Caco-2 (cell line): ENCODE measurements around the gene CSNK2A2. TPM values are rescaled to one million over a fixed set of nuclear protein-coding genes. Genes with fewer than 3 reads are reported as not detected.

Experiments
- BruUV-seq: library from RNA; stranded (reverse); fragments of 400-500 nt; replicated peaks from 2 replicates; lab custom pipeline; 2021; lab: Mats Ljungman, UMichigan
- CTCF ChIA-PET: fragments of 300-600 bp; sonication (Branson Sonifier 250); formaldehyde crosslinking; loops from one replicate; lab custom pipeline; 2022; ENCODE audit warnings: antibody characterized with exemption; lab: Charles Lee
- POLR2A ChIA-PET: fragments of 300-600 bp; sonication (Branson Sonifier 250); formaldehyde crosslinking; loops from one replicate; lab custom pipeline; 2022; ENCODE audit warnings: antibody characterized with exemption; lab: Charles Lee
- DNase-seq, 2 experiments: peaks; one replicate each; pipeline versions ENCODE4 v3.0.0 to v3.0.0-alpha.2; 2020 to 2022
- H3K27me3 ChIP-seq: replicated peaks from 2 replicates; pipeline ENCODE4 v1.6.0; 2011; ENCODE audit warnings: low read length; ENCODE audit not compliant: control insufficient read depth, insufficient read depth
- H3K36me3 ChIP-seq: 2 replicates; pipeline ENCODE4 v1.5.1; 2011; ENCODE audit warnings: low read length; ENCODE audit not compliant: control insufficient read depth, insufficient read depth
- H3K4me1 ChIP-seq: fragments of 250-450 bp; sonication (Bioruptor Pico); 2 replicates; pipeline ENCODE4 v1.5.1; 2020; ENCODE audit warnings: mild to moderate bottlenecking
- H3K4me3 ChIP-seq: 2 replicates; pipeline ENCODE4 v1.5.1; 2011; ENCODE audit warnings: low read depth, mild to moderate bottlenecking, control low read depth, low read length
- H3K9me3 ChIP-seq: fragments of 250-450 bp; sonication (Bioruptor Pico); 2 replicates; pipeline ENCODE4 v1.5.1; 2020; ENCODE audit warnings: mild to moderate bottlenecking, moderate library complexity
- H3K27ac Mint-ChIP-seq: one replicate; pipeline ENCODE4 v1.8.0; 2022; ENCODE audit warnings: mixed read lengths; ENCODE audit not compliant: unreplicated experiment
- H3K27me3 Mint-ChIP-seq: one replicate; pipeline ENCODE4 v1.8.0; 2022; ENCODE audit warnings: mixed read lengths; ENCODE audit not compliant: insufficient read depth, unreplicated experiment
- H3K36me3 Mint-ChIP-seq: one replicate; pipeline ENCODE4 v1.8.0; 2022; ENCODE audit warnings: mild to moderate bottlenecking, mixed read lengths; ENCODE audit not compliant: insufficient read depth, unreplicated experiment
- H3K4me1 Mint-ChIP-seq: one replicate; pipeline ENCODE4 v1.8.0; 2022; ENCODE audit warnings: low read depth, mixed read lengths; ENCODE audit not compliant: unreplicated experiment
- H3K4me3 Mint-ChIP-seq: one replicate; pipeline ENCODE4 v1.8.0; 2022; ENCODE audit warnings: mild to moderate bottlenecking, moderate library complexity, mixed read lengths; ENCODE audit not compliant: unreplicated experiment
- H3K9me3 Mint-ChIP-seq: one replicate; pipeline ENCODE4 v1.8.0; 2022; ENCODE audit warnings: mixed read lengths; ENCODE audit not compliant: unreplicated experiment
- CTCF ChIP-seq, 2 experiments: fragments of 200-600 bp in 1 of 2; IDR thresholded peaks; 1 replicate in 1 of 2; 2 replicates in 1 of 2; pipeline versions ENCODE4 v1.5.1 to v1.8.0; 2011 to 2022; ENCODE audit warnings: antibody characterized with exemption in 1 of 2, control low read depth in 1 of 2, inconsistent platforms in 1 of 2, low read depth in 1 of 2, low read length in 1 of 2, mild to moderate bottlenecking in 1 of 2, moderate library complexity in 1 of 2; ENCODE audit not compliant: insufficient read depth in 1 of 2, severe bottlenecking in 1 of 2, unreplicated experiment in 1 of 2
- intact Hi-C: fragments of 100-400 bp; cut with micrococcal nuclease; formaldehyde crosslinking; loops from one replicate; pipeline ENCODE4 v1.10.0; 2022; ENCODE audit not compliant: unreplicated experiment
- total RNA-seq: library from RNA; stranded (reverse); gene quantifications from 2 replicates; pipeline ENCODE4 v1.2.3, GENCODE V29; 2022

The CSNK2A2 gene
- total RNA-seq, 1 experiment from 2014 or later, result 181 TPM

- Histone ChIP-seq H3K27me3 (no peaks in the 10 kb centered on the region), H3K4me1 (no peaks in the 10 kb centered on the region), H3K36me3 (peaks cover 8% of the 10 kb centered on the region), H3K4me3 (no peak overlapping the region), H3K9me3 (no peaks in the 10 kb centered on the region)
- Mint-ChIP-seq H3K4me1 (no peaks in the 10 kb centered on the region), H3K27ac (no peak overlapping the region), H3K4me3 (no peak overlapping the region), H3K27me3 (no peaks in the 10 kb centered on the region), H3K36me3 (peaks cover 93% of the 10 kb centered on the region), H3K9me3 (no peaks in the 10 kb centered on the region)
- ChIA-PET POLR2A (no interaction called here), CTCF (no interaction called here)
- DNase-seq, result no peak
- TF ChIP-seq CTCF (IDR thresholded peaks at IDR 0.05; ENCODE audit: insufficient read depth in 1 of 2, low read depth in 1 of 2, low read length in 1 of 2, severe bottlenecking in 1 of 2, unreplicated experiment in 1 of 2), result no peak
- no TSS peak for BruUV-seq
- intact Hi-C loops, result no loop called here
Observed at GRCh38 chr16:58170223-58170622, 27.7 kb downstream of the CSNK2A2 start.

DNA sequence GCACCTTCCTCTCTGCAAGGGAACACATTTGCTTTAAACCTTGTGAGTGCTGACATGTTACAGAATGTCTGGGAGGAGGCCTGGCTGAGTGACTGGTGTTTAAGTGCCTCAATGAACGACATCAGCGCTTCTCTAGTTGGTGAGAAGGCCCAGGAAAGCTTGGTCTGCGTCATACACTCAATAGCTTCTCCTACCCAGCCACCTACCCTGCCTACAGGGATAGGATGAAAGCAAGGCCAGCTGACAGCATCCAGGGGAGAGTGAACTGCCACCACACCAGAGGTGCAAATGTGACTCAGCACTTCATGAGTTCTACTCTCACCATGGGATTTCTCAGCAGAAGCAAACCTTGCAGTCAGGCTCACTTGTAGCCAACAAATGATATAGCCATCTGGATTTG, 37.1 kb downstream of the CSNK2A2 start:
- Mint-ChIP-seq H3K4me3 (no peak overlapping the region), H3K27ac (no peak overlapping the region), H3K36me3 (peaks cover 62% of the 10 kb centered on the region), H3K27me3 (no peaks in the 10 kb centered on the region), H3K4me1 (no peaks in the 10 kb centered on the region), H3K9me3 (no peaks in the 10 kb centered on the region)
- H3K27me3 ChIP-seq, result no peaks in the 10 kb centered on the region
- DNase-seq, result no peak
- no peak for TF ChIP-seq CTCF (IDR thresholded peaks at IDR 0.05; ENCODE audit: insufficient read depth in 1 of 2, low read depth in 1 of 2, low read length in 1 of 2, severe bottlenecking in 1 of 2, unreplicated experiment in 1 of 2)
- ChIA-PET CTCF (no interaction called here), POLR2A (no interaction called here)
- no peaks in the 10 kb centered on the region for H3K4me1 ChIP-seq
- no peaks in the 10 kb centered on the region for H3K9me3 ChIP-seq
- peaks cover 4% of the 10 kb centered on the region for H3K36me3 ChIP-seq
- intact Hi-C loops, result no loop called here
- no TSS peak for BruUV-seq
- H3K4me3 ChIP-seq, result no peak overlapping the region

- BruUV-seq, result no TSS peak
- no peaks in the 10 kb centered on the region for H3K9me3 ChIP-seq
- H3K27ac Mint-ChIP-seq, result no peak overlapping the region
- H3K4me3 ChIP-seq, result no peak overlapping the region
- no peaks in the 10 kb centered on the region for H3K4me1 Mint-ChIP-seq
- TF ChIP-seq CTCF (IDR thresholded peaks at IDR 0.05; ENCODE audit: insufficient read depth in 1 of 2, low read depth in 1 of 2, low read length in 1 of 2, severe bottlenecking in 1 of 2, unreplicated experiment in 1 of 2), result no peak
- intact Hi-C loops, result no loop called here
- H3K27me3 Mint-ChIP-seq, result no peaks in the 10 kb centered on the region
- DNase-seq, result no peak
- peaks cover 1% of the 10 kb centered on the region; the same call in 1 of the 2 replicates for H3K36me3 ChIP-seq
- H3K4me3 Mint-ChIP-seq, result no peak overlapping the region
- H3K4me1 ChIP-seq, result no peaks in the 10 kb centered on the region
- H3K36me3 Mint-ChIP-seq, result peaks cover 40% of the 10 kb centered on the region
- no peaks in the 10 kb centered on the region for H3K27me3 ChIP-seq
- POLR2A ChIA-PET, result no interaction called here
- H3K9me3 Mint-ChIP-seq, result no peaks in the 10 kb centered on the region
- CTCF ChIA-PET, result no interaction called here
Observed at GRCh38 chr16:58158725-58159124, 39.2 kb downstream of the CSNK2A2 start.
